IPS DF 6.9 (cell line): Measurements from ENCODE around the gene ADCY10.
"Not testable (repeated sequence)": the region's sequence is repeated elsewhere in the genome, so short reads cannot be mapped to it uniquely, and the experiment has no call there.

Experiments used
- DNase-seq: peaks from one replicate; pipeline ENCODE4 v3.0.0-alpha.2; 2013; ENCODE audit warnings: low read depth, low spot score
- H3K27ac ChIP-seq: one replicate; pipeline ENCODE4 v1.5.1; 2013; ENCODE audit warnings: low read length, control low read depth
- H3K27me3 ChIP-seq: 2 replicates; pipeline ENCODE4 v1.6.1; 2013; ENCODE audit warnings: mild to moderate bottlenecking, low read length; ENCODE audit not compliant: control insufficient read depth, insufficient read depth
- H3K36me3 ChIP-seq: 2 replicates; pipeline ENCODE4 v1.6.1; 2013; ENCODE audit warnings: low read length; ENCODE audit not compliant: control insufficient read depth, insufficient read depth
- H3K4me1 ChIP-seq: 2 replicates; pipeline ENCODE4 v1.6.1; 2013; ENCODE audit warnings: low read length; ENCODE audit not compliant: control insufficient read depth, insufficient read depth
- H3K4me3 ChIP-seq: 2 replicates; pipeline ENCODE4 v1.5.1; 2013; ENCODE audit warnings: mild to moderate bottlenecking, low read length
- H3K9me3 ChIP-seq: 2 replicates; pipeline ENCODE4 v1.6.1; 2013; ENCODE audit warnings: low read length, inconsistent platforms; ENCODE audit not compliant: control insufficient read depth, insufficient read depth
- WGBS: extraction: QIAGEN DNeasy Blood & Tissue Kit; methylation state at CpG from one replicate; pipeline ENCODE4 v1.1.7; 2013; ENCODE audit warnings: mixed read lengths, missing lambda C conversion rate; ENCODE audit not compliant: insufficient read length, insufficient coverage; 5-methylcytosine and 5-hydroxymethylcytosine counted together

Gene ADCY10

GRCh38 chr1:167882376-167882775 is 31.6 kb downstream of the ADCY10 start:
- Histone ChIP-seq H3K4me3 (no peak overlapping the region), H3K27ac (no peak overlapping the region), H3K36me3 (no peaks in the 10 kb centered on the region), H3K9me3 (no peaks in the 10 kb centered on the region), H3K27me3 (no peaks in the 10 kb centered on the region), H3K4me1 (no peaks in the 10 kb centered on the region)
- no peak for DNase-seq
- no CpG with 5 or more reads among the region's 8 CpGs for WGBS

GRCh38 chr1:167881786-167882185 is 32.1 kb downstream of the ADCY10 start:
- DNase-seq: no peak
- Histone ChIP-seq H3K9me3 (no peaks in the 10 kb centered on the region), H3K4me3 (no peak overlapping the region), H3K36me3 (no peaks in the 10 kb centered on the region), H3K27ac (no peak overlapping the region), H3K4me1 (no peaks in the 10 kb centered on the region), H3K27me3 (no peaks in the 10 kb centered on the region)
- WGBS: no CpG with 5 or more reads among the region's 3 CpGs

GRCh38 chr1:167881069-167881468 is 32.9 kb downstream of the ADCY10 start:
- H3K27me3 ChIP-seq: no peaks in the 10 kb centered on the region
- DNase-seq: no peak
- no peaks in the 10 kb centered on the region for H3K36me3 ChIP-seq
- no peaks in the 10 kb centered on the region for H3K4me1 ChIP-seq
- no peak overlapping the region for H3K27ac ChIP-seq
- no peak overlapping the region for H3K4me3 ChIP-seq
- no peaks in the 10 kb centered on the region for H3K9me3 ChIP-seq

- Histone ChIP-seq H3K9me3 (no peaks in the 10 kb centered on the region), H3K4me1 (no peaks in the 10 kb centered on the region), H3K4me3 (no peak overlapping the region), H3K27ac (no peak overlapping the region), H3K27me3 (no peaks in the 10 kb centered on the region), H3K36me3 (no peaks in the 10 kb centered on the region)
- no CpG with 5 or more reads among the region's 3 CpGs for WGBS
- DNase-seq: no peak
Observed at GRCh38 chr1:167880580-167881021, 33.3 kb downstream of the ADCY10 start.

GRCh38 chr1:167879508-167879907 is 34.4 kb downstream of the ADCY10 start:
- no peak overlapping the region for H3K4me3 ChIP-seq
- no CpG with 5 or more reads among the region's 1 CpG for WGBS

GRCh38 chr1:167878372-167879160 is 35.4 kb downstream of the ADCY10 start:
- H3K27me3 ChIP-seq: no peaks in the 10 kb centered on the region
- H3K9me3 ChIP-seq: no peaks in the 10 kb centered on the region
- 100% methylated on average over 2 of the region's 7 CpGs for WGBS
- H3K36me3 ChIP-seq: no peaks in the 10 kb centered on the region
- no peak for DNase-seq
- no peaks in the 10 kb centered on the region; the same call in 1 of the 2 replicates for H3K4me1 ChIP-seq
- no peak overlapping the region for H3K4me3 ChIP-seq
- H3K27ac ChIP-seq: no peak overlapping the region

More at GRCh38 chr1:167879508-167879907, 34.4 kb downstream of the ADCY10 start:
- Histone ChIP-seq H3K27me3 (no peaks in the 10 kb centered on the region), H3K27ac (no peak overlapping the region), H3K36me3 (no peaks in the 10 kb centered on the region), H3K4me1 (no peaks in the 10 kb centered on the region; the same call in 1 of the 2 replicates), H3K9me3 (no peaks in the 10 kb centered on the region)
- DNase-seq: no peak

GRCh38 chr1:167876597-167877175 is 37.2 kb downstream of the ADCY10 start:
- no peaks in the 10 kb centered on the region for H3K9me3 ChIP-seq
- no peaks in the 10 kb centered on the region for H3K27me3 ChIP-seq
- H3K4me1 ChIP-seq: no peaks in the 10 kb centered on the region; the same call in 1 of the 2 replicates
- no peak overlapping the region for H3K27ac ChIP-seq
- WGBS: no CpG with 5 or more reads among the region's 3 CpGs
- no peak overlapping the region for H3K4me3 ChIP-seq
- no peaks in the 10 kb centered on the region for H3K36me3 ChIP-seq
- no peak for DNase-seq

- no peak for DNase-seq
Observed at GRCh38 chr1:167871331-167871730, 42.6 kb downstream of the ADCY10 start.

GRCh38 chr1:167869157-167870001 is 44.6 kb downstream of the ADCY10 start:
- H3K27ac ChIP-seq, H3K9me3 ChIP-seq, H3K36me3 ChIP-seq, H3K4me3 ChIP-seq, H3K4me1 ChIP-seq, DNase-seq, H3K27me3 ChIP-seq: not testable (repeated sequence)
- no CpG with 5 or more reads among the region's 16 CpGs for WGBS

More at GRCh38 chr1:167871331-167871730, 42.6 kb downstream of the ADCY10 start:
- Histone ChIP-seq H3K9me3 (no peaks in the 10 kb centered on the region), H3K4me1 (no peaks in the 10 kb centered on the region; the same call in 1 of the 2 replicates), H3K27me3 (no peaks in the 10 kb centered on the region), H3K36me3 (no peaks in the 10 kb centered on the region), H3K4me3 (no peak overlapping the region), H3K27ac (no peak overlapping the region)

- not testable (repeated sequence) for DNase-seq, H3K9me3 ChIP-seq
- WGBS: no CpG with 5 or more reads among the region's 8 CpGs
Observed at GRCh38 chr1:167866739-167867414, 47.1 kb downstream of the ADCY10 start.

More at GRCh38 chr1:167866739-167867414, 47.1 kb downstream of the ADCY10 start:
- H3K36me3 ChIP-seq, H3K4me3 ChIP-seq, H3K4me1 ChIP-seq, H3K27me3 ChIP-seq, H3K27ac ChIP-seq: not testable (repeated sequence)
